Colon (tissue), 2 donors: ENCODE measurements around the gene CCDC126.
"Not testable (repeated sequence)": the region's sequence is repeated elsewhere in the genome, so short reads cannot be mapped to it uniquely, and the experiment has no call there.

Source experiments
- FAIRE-seq: peaks from 2 replicates; lab custom pipeline; 2012; peaks lifted over from hg19 to GRCh38; lab: Jason Lieb, UNC
- donor health status: control.
- donor health status: control.

The CCDC126 gene, protein sequence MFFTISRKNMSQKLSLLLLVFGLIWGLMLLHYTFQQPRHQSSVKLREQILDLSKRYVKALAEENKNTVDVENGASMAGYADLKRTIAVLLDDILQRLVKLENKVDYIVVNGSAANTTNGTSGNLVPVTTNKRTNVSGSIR

DNA sequence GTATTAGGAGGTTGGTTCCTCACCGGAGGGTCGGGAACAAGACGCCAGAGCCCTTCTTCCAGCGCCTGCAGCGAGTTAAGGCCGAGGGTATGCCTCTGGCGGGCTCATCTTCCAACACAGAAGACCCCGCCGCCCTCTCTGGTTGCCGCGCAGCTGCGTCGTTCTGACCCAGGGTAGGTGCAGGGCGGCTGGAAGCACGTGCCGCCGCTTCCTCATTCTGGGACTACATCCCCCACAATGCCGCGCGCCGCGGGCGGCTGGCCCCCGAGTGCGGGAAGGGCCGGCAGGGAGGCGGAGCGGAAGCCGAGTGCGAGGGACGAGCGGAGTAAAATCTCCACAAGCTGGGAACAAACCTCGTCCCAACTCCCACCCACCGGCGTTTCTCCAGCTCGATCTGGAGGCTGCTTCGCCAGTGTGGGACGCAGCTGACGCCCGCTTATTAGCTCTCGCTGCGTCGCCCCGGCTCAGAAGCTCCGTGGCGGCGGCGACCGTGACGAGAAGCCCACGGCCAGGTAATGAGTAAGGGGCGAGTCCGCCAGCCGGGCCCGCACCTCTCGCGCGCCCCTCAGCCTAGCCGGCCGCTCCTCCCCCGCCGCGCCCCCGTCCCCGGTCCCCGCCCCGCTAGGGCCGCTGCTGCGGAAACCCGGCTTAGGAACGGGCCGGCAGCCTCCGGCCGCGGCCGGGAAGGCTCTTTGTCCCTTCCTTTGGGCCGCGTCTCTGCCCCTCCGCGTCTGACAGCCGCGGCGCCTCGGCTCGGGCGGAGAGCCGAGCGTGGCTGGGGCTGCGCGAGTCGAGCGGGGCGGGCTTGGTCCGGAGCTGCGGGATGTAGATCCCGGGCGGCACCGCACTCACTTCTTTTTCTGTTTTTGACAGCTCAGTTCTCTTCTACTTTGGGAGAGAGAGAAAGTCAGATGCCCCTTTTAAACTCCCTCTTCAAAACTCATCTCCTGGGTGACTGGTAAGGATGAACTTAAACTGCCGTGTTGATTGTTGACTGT lies at the start of gene CCDC126:
Gene CCDC126, plus strand, starts transcription at position 289 of the 998 bp plus-strand sequence. CDS start 13,934 bp downstream, outside the sequence.
- no peak for FAIRE-seq

DNA sequence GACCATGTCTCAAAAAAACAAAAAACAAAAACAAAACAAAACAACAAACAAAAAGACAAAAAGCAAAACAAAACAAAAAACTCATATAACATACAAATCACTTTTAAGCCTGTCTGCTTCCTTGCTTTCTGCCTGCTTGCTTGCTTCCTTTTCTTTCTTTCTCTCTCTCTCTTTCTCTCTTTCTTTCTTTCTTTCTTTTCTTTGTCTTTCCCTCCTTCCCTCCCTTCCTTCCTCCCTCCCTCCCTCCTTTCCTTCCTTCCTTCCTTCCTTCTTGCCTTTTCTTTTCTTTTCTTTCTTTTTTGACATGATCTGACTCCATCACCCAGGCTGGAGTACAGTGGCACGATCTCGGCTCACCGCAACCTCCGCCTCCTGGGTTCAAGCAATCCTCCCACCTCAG lies 49.5 kb upstream of the CCDC126 start:
- no peak for FAIRE-seq

DNA sequence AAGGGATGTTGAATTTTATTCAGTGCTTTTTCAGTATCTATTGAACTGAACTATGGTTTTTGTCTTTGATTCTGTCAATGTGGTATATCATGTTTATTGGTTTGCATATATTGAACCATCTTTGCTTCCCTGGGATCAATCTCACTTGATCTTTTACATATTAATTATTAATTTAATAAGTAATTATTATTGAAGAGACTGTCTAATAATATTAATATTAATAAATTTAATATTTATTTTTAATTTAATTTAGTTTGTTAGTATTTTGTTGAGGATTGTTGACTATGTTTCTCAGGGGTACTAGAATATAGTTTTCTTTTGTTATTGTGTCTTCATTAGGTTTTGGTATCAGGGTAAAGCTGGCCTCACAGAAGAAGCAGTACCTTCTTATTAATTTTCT lies 38.9 kb upstream of the CCDC126 start:
- FAIRE-seq = no peak

DNA sequence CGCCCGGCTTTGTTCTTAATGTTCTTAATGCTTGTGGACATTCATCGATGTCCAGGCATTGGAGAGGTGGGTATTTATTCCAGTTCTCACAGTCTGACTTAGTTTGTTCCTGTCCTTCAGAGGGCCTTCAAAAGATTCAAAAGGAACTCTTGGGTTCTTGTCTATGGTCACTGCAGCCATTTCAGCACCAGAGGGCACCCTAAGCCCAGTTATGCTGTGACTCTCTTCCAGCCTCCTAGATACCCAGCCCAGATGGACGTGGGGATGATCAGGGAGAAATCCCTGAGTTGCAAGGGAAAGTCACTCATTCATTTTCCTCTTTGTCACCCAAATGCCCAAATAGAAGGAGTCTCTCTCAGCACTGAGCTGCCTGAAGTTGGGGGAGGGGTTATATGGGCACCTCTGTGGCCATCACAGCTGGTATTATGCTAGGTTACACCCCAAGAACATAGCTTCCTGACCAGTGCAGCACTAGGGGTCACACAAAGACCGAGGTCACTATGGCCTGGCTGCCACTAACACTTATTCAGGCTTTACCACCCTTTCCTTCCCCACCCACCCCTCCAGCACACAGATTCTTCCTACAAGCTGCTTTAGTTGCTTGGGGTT lies 26.5 kb upstream of the CCDC126 start:
- no peak for FAIRE-seq

DNA sequence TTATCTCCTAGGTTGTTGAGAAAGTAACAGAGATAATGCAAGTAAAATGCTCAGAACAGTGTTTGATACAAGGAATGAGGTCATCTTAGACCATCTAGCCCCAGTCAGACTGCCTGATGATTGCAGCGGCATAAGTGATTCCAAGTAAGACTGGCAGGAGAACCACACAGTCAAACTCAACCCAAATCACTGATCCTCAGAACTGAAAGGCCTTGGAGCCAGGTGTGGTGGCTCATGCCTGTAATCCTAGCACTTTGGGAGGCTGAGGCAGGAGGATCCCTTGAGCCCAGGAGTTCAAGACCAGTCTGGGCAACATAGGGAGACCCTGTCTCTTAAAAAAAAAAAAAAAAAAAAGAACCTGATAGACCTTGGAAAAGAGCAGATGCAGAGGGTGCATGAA lies 15.2 kb upstream of the CCDC126 start:
- not testable (repeated sequence) for FAIRE-seq

DNA sequence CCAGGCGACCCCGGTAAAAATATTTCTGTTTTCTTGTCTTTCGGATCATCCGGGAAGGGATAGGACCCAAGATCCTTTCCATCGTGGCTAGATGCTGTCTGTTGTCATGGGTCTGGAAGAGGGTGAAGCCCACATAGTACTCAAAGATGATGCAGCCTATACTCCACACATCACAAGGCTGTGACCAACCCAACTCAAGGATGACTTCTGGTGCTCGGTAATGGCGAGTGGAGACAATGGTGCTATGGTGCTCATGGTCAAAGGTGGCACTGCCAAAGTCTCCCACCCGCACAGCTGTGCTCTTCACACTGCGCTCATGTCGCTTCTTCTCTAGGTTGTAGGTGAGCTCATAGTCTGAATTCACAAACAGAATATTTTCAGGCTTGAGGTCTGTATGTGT lies 11.9 kb upstream of the CCDC126 start:
- FAIRE-seq = not testable (repeated sequence)

DNA sequence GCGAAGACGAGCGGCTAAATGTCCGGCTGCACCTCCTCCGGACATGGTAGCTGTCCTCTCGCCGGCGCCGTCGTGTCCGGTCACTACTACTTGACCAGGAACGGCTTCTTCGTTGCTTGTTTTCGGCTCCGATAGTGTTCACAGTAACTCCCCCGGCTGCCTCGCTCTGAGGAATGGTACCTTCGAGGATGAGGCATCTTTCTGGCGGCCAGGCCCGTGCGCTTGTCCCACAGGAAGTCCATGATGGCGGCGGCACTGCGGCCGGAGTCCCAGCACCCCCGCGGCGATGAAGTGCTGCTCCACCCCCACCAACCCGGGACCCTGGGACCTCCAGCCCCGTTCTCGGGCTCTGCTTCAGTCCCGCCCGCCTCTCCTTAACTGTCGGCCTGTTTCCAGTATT lies 11.0 kb upstream of the CCDC126 start:
- FAIRE-seq = no peak

DNA sequence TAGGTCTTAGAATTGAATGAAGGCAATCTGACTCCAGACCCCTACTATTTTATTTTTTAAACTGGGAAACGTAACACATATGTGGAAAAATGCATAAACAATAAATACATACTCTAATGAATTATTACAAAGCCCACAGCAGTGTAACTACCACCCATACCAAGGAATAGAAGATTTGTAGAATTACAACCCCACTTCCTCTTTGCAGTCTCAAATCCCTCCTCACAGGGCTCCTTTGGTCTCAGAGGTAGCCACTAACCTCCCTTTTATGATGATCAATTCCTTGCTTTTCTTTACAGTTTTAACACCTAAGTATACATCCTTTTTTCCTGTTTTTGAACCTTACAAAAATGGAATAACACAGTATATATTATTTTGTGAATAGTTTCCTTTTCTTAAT lies 6.7 kb upstream of the CCDC126 start:
- FAIRE-seq = no peak

DNA sequence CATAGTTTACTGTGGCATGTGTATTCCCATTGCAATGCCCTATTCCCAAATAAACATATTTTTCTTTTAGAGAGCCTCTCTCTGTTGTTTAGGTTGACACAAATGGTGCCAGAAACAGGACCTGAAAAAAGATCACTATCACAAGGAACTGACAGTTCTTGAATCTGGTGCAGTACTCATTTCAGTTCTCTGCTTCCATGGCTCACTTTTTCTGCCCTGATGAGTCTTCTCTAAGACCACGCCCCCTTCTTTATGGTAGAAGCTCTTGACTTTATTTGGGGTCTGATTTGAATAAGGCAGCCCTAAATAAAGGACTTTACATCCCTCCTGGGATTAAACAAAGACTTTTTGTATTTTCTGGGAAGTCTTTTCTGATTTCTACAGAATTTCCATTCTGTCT lies 3.5 kb upstream of the CCDC126 start:
- no peak for FAIRE-seq

DNA sequence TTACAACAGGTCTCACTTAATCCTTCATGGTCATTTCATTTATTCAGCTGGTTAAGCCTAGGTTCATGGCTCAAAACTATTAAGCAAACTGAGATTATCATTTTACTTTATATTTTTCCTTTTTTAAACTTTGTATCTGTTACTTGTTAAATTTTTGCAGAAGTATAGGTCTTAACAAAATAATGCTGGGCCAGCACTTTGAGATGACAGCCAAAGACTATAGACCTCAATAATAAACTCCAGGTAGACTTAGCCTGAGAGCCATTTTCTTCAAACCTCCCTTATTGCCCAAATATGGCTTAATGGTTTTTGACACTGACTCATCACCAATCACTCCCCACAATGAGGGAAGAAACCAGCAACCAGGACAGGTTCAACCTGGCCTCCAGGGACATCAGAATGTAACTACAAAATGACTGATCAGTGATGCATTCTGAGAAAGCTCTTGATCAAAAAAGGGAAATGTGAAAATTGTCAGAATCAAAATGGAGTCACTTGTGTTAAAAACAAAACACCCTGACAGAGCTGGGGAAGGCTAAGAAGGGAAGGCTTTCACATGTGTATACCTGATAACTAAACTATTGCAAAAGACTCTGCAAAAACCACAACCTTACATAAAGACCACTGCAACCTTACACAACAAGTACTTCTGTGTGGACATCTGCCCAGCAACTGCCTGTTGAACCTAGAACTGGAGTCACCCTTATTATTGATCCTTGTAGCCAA lies 2.1 kb upstream of the CCDC126 start:
- no peak for FAIRE-seq

DNA sequence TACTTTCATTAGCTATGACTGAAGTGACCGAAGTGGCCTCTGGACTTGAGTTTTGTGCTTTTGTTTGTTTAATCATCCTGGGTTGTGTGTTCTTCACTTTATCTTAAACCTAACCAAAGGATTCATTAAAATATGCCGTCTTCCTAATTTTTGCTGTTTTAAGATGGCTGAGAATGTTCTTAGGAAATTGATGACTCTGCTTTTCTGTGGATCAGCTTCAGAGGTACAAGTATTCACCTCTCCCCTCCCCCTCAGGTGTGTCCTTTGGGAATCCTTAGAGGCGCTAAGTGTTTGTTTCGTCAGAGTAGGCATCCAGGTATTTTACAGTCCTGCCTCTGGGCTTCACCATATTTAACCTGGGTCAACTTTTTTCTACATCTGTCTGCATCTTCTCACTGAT lies 1.1 kb downstream of the CCDC126 start:
- FAIRE-seq = no peak

DNA sequence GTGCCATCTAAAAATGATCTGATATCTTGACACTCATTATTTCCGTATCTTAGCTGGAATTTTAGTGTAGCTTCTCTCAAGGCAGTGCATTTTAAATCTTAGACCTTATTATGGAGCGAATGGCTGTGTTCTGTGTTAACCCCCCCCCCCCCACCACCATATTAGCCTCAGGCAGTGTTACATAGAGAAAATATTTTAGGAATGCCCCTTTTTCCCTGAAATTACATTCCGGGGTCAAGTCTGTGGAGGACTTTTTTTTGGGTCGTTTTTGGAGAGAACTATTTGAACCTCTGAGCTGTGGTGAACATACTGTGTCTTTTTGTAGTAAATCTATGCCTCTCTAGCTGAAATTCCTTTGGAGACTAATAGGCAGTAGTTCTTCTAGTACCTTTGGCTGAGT lies 3.1 kb downstream of the CCDC126 start:
- FAIRE-seq = no peak

DNA sequence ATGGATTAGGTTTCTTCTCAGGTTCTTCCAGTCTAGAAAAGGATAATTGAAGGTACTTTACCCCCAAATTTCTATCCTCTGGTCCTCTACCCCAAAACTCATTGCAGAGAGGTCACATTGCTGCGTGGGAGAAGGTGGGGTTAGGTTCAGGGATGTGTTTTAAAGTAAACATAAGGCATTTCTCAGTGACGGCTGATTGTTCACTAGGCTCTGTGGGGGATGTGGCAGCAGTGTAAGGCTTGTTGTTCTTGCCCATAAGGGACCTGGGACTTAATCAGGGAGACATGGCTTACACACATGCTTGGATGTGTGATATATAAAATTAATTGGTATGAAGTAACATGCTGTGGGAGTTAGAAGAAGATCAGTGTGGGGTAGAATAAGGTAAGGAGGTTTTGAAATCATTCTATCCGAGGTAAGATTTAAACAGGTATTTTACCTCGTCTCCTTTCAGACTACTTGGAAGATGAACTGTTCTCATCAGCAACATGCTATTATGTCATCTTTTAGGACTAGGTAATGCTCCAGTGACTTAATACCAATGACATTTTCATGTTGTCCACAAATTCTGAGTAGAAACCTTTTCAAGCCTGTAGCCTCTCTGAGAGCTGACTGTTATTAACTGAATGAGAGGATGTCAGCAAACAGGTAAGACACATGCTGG lies 6.6 kb downstream of the CCDC126 start:
- FAIRE-seq = no peak

DNA sequence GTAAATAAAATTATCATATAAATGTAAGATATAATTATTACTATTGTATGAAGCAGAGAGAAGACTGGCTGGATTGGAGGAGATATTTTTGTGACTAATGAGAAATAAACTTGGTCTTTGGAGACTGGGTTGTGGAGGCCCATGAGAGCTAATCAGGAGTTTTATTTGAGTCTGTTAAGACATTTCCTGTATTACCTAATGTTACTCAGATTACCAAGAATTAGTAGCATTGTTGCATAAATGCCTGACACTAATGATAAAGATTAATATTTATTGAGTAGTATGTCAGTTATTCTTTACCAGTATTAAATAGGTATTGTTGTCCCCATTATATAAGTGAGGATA lies 7.1 kb downstream of the CCDC126 start:
- no peak for FAIRE-seq

DNA sequence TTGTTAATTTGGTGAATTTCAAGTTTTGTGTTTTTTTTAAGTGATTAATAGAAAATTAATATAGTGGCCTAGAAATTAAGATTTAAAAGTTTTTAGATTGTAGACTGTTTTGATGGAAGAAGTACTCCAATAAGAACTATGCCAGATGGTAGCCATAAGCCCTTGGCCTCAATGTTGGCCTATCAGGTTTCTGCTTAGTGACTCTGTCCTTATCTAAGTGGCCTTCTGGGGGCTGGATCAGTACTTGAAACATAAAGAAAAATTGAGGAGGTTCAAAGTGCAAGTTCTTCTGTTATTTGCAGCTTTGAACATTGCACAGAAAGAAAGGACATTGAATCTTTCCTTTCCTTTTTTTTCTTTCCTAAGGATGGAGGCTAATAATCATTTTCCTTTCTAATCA lies 9.9 kb downstream of the CCDC126 start:
- FAIRE-seq = no peak

DNA sequence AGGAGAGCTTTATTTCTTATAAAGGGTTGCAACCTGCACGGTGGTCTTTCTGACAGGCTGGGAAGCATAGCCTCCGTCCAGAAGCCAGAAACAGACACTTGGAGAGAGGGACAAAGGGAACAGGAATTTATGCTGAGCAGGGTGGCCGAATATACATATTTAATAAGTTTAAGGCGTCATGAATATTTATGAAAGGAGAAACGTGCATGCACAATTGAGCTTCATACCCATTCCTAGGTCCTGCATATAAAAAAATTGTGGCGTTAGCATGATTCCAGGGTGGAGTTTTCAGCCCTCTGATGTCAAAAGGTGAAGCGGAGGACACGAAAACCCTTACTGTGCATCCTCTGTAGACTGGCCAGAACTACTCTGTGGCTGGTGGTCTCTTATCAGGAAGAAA lies 10.7 kb downstream of the CCDC126 start:
- FAIRE-seq = no peak

DNA sequence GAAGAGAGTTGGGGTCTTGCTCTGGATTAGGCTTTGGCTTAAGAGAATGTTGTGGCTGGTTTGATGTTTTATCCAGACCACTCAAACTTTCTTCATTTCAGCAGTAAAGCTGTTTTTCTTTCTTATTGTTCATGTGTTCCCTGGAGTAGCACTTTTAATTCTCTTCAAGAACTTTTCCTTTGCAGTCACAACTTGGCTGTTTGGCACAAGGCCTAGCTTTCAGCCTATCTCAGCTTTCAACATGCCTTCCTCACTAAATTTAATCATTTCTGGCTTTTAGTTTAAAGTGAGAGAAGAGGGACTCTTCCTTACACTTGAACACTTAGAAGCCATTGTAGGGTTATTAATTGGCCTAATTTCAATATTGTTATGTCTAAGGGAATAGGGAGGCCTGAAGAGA lies 18.1 kb downstream of the CCDC126 start:
- no peak for FAIRE-seq

DNA sequence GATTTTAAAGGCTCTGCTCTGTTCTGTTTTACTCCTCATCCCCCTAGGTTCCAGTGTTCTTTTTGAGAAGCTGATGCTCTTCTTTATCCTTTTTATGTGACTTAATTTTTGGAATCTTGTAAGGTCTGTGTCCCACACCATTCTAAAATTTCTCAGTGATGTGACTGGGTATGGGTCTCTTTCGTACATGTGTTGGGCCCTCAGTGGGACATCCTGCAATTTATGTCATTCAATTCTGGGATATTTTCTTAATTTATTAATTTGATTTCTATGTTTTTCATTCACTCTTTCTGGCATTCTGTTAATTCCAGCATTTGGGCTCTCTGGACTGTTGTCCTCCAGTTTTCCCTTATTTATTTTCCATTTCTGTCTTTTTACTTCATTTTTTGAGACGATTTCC lies 19.4 kb downstream of the CCDC126 start:
- no peak for FAIRE-seq

DNA sequence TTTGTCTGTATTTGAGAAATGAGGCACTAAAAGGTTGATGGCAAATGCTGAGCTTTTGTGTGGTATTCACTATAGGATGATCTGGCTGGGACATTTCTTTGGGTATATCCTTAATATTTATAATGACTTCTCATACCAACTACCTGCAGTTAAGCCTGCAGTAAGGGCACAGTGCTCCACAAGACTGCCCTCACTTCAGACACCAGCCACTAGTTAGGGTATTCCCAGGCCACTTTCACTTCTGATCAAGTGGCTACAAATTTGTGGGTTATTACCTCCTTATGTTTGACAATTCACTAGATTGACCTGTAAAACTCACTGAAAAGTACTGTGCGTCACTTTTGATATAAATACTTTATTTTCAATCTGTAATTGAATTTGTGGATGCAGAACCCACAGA lies 20.3 kb downstream of the CCDC126 start:
- no peak for FAIRE-seq

DNA sequence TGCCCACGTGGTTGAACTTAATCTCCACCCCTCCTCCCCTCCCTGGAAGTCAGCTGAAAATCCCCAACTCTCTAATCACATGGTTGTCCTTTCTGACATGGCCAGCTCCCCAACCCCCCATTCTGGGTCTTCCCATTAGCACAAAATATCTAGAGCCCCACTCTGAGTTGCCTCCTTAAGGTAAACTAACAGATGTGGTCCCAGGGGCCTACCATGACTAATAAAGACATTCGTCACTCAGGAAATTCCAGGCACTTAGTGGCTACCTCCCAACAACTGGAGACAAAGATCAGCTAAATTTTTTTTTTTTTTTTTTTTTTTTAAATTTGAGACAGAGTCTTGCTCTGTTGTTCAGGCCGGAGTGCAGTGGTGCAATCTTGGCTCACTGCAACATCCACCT lies 21.1 kb downstream of the CCDC126 start:
- no peak for FAIRE-seq

DNA sequence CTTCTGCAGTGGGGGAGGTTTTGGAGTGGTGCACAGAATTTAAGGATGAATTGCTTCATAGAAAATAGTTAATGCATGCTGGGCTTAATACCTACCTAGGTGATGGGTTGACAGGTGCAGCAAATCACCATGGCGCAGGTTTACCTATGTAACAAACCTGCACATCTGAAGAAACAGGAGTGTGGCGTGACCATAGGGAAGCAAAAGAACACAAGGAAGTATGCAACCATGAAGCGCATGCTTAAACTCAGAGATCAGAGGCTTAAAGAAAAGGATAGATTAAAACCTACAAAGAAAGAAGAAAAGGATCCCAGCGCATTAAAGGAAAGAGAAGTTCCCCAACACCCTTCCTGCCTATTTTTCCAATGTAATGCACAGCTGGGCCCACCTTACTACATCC lies 22.0 kb downstream of the CCDC126 start:
- FAIRE-seq = no peak

DNA sequence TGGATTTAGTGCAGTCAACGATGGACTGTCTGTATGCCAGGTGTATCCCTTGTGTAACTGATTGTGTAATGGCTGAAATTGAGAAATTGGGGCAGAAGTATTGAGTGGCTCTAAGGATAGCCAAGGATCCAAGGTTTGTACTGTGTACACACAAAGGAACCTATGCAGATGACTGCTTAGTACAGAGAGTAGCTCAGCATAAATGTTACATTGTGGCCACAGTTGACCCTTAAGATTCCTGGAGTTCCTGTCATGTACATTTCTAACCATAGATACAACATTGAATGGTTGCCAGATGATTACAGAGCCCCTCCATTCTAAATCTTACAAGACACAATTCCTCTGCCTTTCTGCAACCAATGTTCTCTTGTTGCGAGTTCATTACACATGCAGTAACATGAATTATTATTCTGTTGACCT lies 25.3 kb downstream of the CCDC126 start:
- no peak for FAIRE-seq
